GM12878 (cell line): ENCODE measurements around the gene CDH9. TPM values are rescaled to one million over a fixed set of nuclear protein-coding genes. Genes with fewer than 3 reads are reported as not detected.

ENCODE experiments used
- ATAC-seq: fragments of 200-7000 bp; cut with Tn5 transposase; 3 replicates; pipeline ENCODE4 v1.9.1; 2020; ENCODE audit warnings: mild to moderate bottlenecking, moderate library complexity
- BruUV-seq: library from RNA; stranded (reverse); fragments of 400-500 nt; replicated peaks from 2 replicates; lab custom pipeline; 2021; lab: Mats Ljungman, UMichigan
- CTCF ChIA-PET: fragments of 300-600 bp; sonication (Branson Sonifier 250); formaldehyde crosslinking; extraction: SDS; loops from one replicate; lab custom pipeline; 2021; ENCODE audit warnings: inconsistent platforms; lab: Yijun Ruan, JAX
- POLR2A ChIA-PET: fragments of 350-600 bp; formaldehyde crosslinking; extraction: SDS; loops from one replicate; lab custom pipeline; 2021; ENCODE audit warnings: inconsistent platforms; lab: Charles Lee
- RAD21 ChIA-PET: fragments of 300-600 bp; sonication (Branson Sonifier 250); formaldehyde crosslinking; loops from one replicate; lab custom pipeline; 2023; ENCODE audit warnings: antibody characterized with exemption; ENCODE audit not compliant: unreplicated experiment; lab: Charles Lee
- SMC1A ChIA-PET: fragments of 300-600 bp; sonication (Branson Sonifier 250); formaldehyde crosslinking; loops from one replicate; lab custom pipeline; 2023; ENCODE audit not compliant: unreplicated experiment, uncharacterized antibody; lab: Charles Lee
- DNase-seq: peaks from one replicate; pipeline ENCODE4 v3.0.0-alpha.2; 2011; ENCODE audit warnings: low read depth, low spot score
- FAIRE-seq: peaks from 3 replicates; lab custom pipeline; 2011; peaks lifted over from hg19 to GRCh38; lab: Jason Lieb, UNC
- H2AFZ ChIP-seq: 2 replicates; pipeline ENCODE4 v1.6.0; 2011; ENCODE audit warnings: low read depth, low read length, control low read depth; ENCODE audit not compliant: control insufficient read depth
- H3K27ac ChIP-seq: 2 replicates; pipeline ENCODE4 v1.5.1; 2011; ENCODE audit warnings: control low read depth; ENCODE audit not compliant: control insufficient read depth, insufficient read depth
- H3K27me3 ChIP-seq, 2 experiments: replicated peaks in 1 of 2; 2 replicates each; pipeline versions ENCODE4 v1.6.0 to v1.6.1; 2011; ENCODE audit warnings: low read length in 1 of 2; ENCODE audit not compliant: control insufficient read depth in 2 of 2, insufficient read depth in 2 of 2
- H3K36me3 ChIP-seq, 2 experiments: 2 replicates each; pipeline ENCODE4 v1.5.1; 2011; ENCODE audit warnings: low read length in 1 of 2; ENCODE audit not compliant: control insufficient read depth in 2 of 2, insufficient read depth in 2 of 2
- H3K4me1 ChIP-seq: 2 replicates; pipeline ENCODE4 v1.6.1; 2011; ENCODE audit warnings: mild to moderate bottlenecking, low read length, moderate library complexity, mixed read lengths; ENCODE audit not compliant: control insufficient read depth, insufficient read depth
- H3K4me2 ChIP-seq: 2 replicates; pipeline ENCODE4 v1.6.0; 2011; ENCODE audit warnings: control low read depth; ENCODE audit not compliant: control insufficient read depth, insufficient read depth
- H3K4me3 ChIP-seq: fragments of 200-600 bp; sonication (generic); 2 replicates; pipeline ENCODE4 v1.5.1; 2016
- H3K79me2 ChIP-seq: 2 replicates; pipeline ENCODE4 v1.6.0; 2011; ENCODE audit warnings: low read length; ENCODE audit not compliant: control insufficient read depth, insufficient read depth
- H3K9ac ChIP-seq: 2 replicates; pipeline ENCODE4 v1.8.0; 2011; ENCODE audit warnings: low read length, control low read depth, mixed read lengths; ENCODE audit not compliant: control insufficient read depth, insufficient read depth
- H3K9me3 ChIP-seq: replicated peaks from 3 replicates; pipeline ENCODE4 v1.5.1; 2011; ENCODE audit warnings: mild to moderate bottlenecking, low read length; ENCODE audit not compliant: control insufficient read depth, insufficient read depth
- H4K20me1 ChIP-seq: 2 replicates; pipeline ENCODE4 v1.6.0; 2011; ENCODE audit not compliant: control insufficient read depth, insufficient read depth
- ATF3 ChIP-seq: IDR thresholded peaks from 2 replicates; pipeline ENCODE4 v1.6.1; 2011; ENCODE audit warnings: low read depth, mild to moderate bottlenecking, low read length, moderate library complexity, borderline replicate concordance; ENCODE audit errors: extremely low read depth
- BCL11A ChIP-seq: IDR thresholded peaks from 2 replicates; pipeline ENCODE4 v1.6.1; 2011; ENCODE audit warnings: low read depth, low read length
- BRCA1 ChIP-seq: IDR thresholded peaks from 2 replicates; pipeline ENCODE4 v1.6.1; 2011; ENCODE audit warnings: low read depth, low read length, improper control_type of control experiment
- CHD2 ChIP-seq: IDR thresholded peaks from 2 replicates; pipeline ENCODE4 v1.6.1; 2011; ENCODE audit warnings: low read depth, low read length, improper control_type of control experiment, borderline replicate concordance
- E2F4 ChIP-seq: IDR thresholded peaks from 2 replicates; pipeline ENCODE4 v1.6.1; 2012; ENCODE audit warnings: low read depth, low read length, improper control_type of control experiment
- GATAD2B ChIP-seq: fragments of 450-650 bp; conservative IDR thresholded peaks from 2 replicates; pipeline ENCODE4 v1.6.1; 2017; ENCODE audit warnings: low read depth, mild to moderate bottlenecking, moderate library complexity
- KLF5 ChIP-seq: fragments of 450-650 bp; IDR thresholded peaks from 2 replicates; pipeline ENCODE4 v1.6.1; 2014; ENCODE audit warnings: mild to moderate bottlenecking; ENCODE audit not compliant: partially characterized antibody
- LARP7 ChIP-seq: fragments of 450-650 bp; IDR thresholded peaks from 2 replicates; pipeline ENCODE4 v1.6.1; 2017; ENCODE audit warnings: mild to moderate bottlenecking
- NBN ChIP-seq: fragments of 450-650 bp; IDR thresholded peaks from 2 replicates; pipeline ENCODE4 v1.6.1; 2016
- NR2C2 ChIP-seq: IDR thresholded peaks from 2 replicates; pipeline ENCODE4 v1.6.1; 2011; ENCODE audit warnings: borderline replicate concordance, low read depth; ENCODE audit not compliant: control insufficient read depth, insufficient read length
- NR2F1 ChIP-seq: fragments of 450-650 bp; conservative IDR thresholded peaks from 2 replicates; pipeline ENCODE4 v1.6.1; 2017; ENCODE audit warnings: mild to moderate bottlenecking
- POLR2A ChIP-seq: IDR thresholded peaks from 2 replicates; pipeline ENCODE4 v1.6.1; 2011; ENCODE audit warnings: low read depth, mild to moderate bottlenecking, low read length
- RELB ChIP-seq: fragments of 450-650 bp; IDR thresholded peaks from 2 replicates; pipeline ENCODE4 v1.6.1; 2017; ENCODE audit warnings: low read depth, mild to moderate bottlenecking, moderate library complexity
- SUPT20H ChIP-seq: IDR thresholded peaks from 2 replicates; pipeline ENCODE4 v1.6.1; 2011; ENCODE audit warnings: low read depth, mild to moderate bottlenecking, low read length, moderate library complexity, borderline replicate concordance; ENCODE audit not compliant: control insufficient read depth
- TCF7 ChIP-seq: IDR thresholded peaks from 2 replicates; pipeline ENCODE4 v1.6.1; 2014; ENCODE audit warnings: antibody characterized with exemption, borderline replicate concordance
- ZNF384 ChIP-seq: IDR thresholded peaks from 2 replicates; pipeline ENCODE4 v1.6.1; 2012; ENCODE audit warnings: low read depth, mild to moderate bottlenecking, low read length, improper control_type of control experiment, borderline replicate concordance
- in situ Hi-C: fragments of 300-500 bp; cut with MboI; formaldehyde crosslinking; loops from 9 replicates; pipeline ENCODE4 v1.14.3; 2018; ENCODE audit warnings: mixed read lengths
- intact Hi-C: fragments of 100-400 bp; cut with micrococcal nuclease; formaldehyde crosslinking; loops from one replicate; pipeline ENCODE4 v1.14.2; 2022; ENCODE audit not compliant: unreplicated experiment
- polyA plus RNA-seq, 11 experiments: library from polyadenylated mRNA; depleted of rRNA in 4 of 11; unstranded in 6 of 11; stranded (reverse) in 5 of 11; fragments of >200 nt; fragmentation: Nextera tagmentation in 4 of 11; fragmentation: Illumina TruSeq in 1 of 11; extraction: Ambion mirVana in 4 of 11; extraction: Trizol in 1 of 11; gene quantifications; 1 replicate in 1 of 11; 2 replicates in 10 of 11; pipeline versions ENCODE4 v1.2.1 to v1.2.3, GENCODE V29; 2011 to 2016; ENCODE audit warnings: inconsistent platforms in 2 of 11, missing spikeins in 2 of 11, low read depth in 1 of 11
- total RNA-seq, 4 experiments: library from RNA; depleted of rRNA in 3 of 4; stranded (reverse); fragments of >200 nt in 3 of 4; fragmentation: Illumina TruSeq in 1 of 4; extraction: Trizol in 1 of 4; gene quantifications; 2 replicates each; pipeline versions ENCODE4 v1.2.1 to v1.2.3, GENCODE V29; 2013 to 2021
- TF ChIP-seq, protein P1 (sequence below): IDR thresholded peaks from 2 replicates; pipeline ENCODE4 v1.6.1; 2011; ENCODE audit warnings: borderline replicate concordance, low read depth, mild to moderate bottlenecking, moderate library complexity, mixed read lengths, low read length; ENCODE audit not compliant: insufficient read depth; ENCODE audit errors: extremely low read length
- TF ChIP-seq, protein P2 (sequence below): fragments of 450-650 bp; IDR thresholded peaks from 2 replicates; pipeline ENCODE4 v1.6.1; 2017; ENCODE audit warnings: mild to moderate bottlenecking, low read depth, inconsistent platforms; ENCODE audit not compliant: poor library complexity, severe bottlenecking

Gene CDH9
- total and polyA plus RNA-seq, 10 of the 15 experiments (the other 5 are each of a cell fraction or from before 2014, with no cell fraction given): not detected

DNA sequence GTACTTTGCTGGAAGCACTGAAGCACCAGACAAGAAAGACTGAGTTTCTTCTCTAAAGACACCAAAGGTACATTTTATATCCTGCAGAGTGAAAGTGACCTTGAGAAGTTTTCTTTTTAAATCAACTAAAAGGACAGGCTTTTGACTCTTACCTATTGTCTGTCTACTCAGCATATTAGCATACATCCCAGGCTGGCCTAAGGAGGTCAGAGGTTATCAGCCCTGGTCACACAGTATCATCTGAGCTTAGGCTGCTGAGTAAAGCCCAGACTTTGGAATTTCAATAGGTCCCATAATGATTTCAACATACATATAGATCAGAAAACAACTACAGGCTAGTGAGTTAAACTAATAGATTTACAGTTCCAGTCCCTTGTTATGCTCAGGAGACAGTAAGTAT lies 10.1 kb upstream of the CDH9 start:
- Histone ChIP-seq H3K27me3 (no peaks in the 10 kb centered on the region), H3K4me2 (no peak overlapping the region), H3K9ac (no peak overlapping the region), H3K4me1 (no peaks in the 10 kb centered on the region), H2AFZ (no peak overlapping the region), H3K36me3 (no peaks in the 10 kb centered on the region), H4K20me1 (no peaks in the 10 kb centered on the region), H3K79me2 (no peaks in the 10 kb centered on the region), H3K9me3 (no peaks in the 10 kb centered on the region), H3K4me3 (no peak overlapping the region), H3K27ac (no peak overlapping the region)
- RAD21 ChIA-PET: no interaction called here
- CTCF ChIA-PET: no interaction called here
- in situ Hi-C loops (no loop called here), intact Hi-C loops (no loop called here)
- POLR2A ChIA-PET: no interaction called here
- DNase-seq (no peak), ATAC-seq (no peak), FAIRE-seq (no peak)
- no TSS peak for BruUV-seq
- TF ChIP-seq NR2C2 (no peak), ATF3 (no peak), LARP7 (no peak), KLF5 (no peak), E2F4 (no peak), POLR2A (no peak), NR2F1 (no peak), BCL11A (no peak), NBN (no peak), CHD2 (no peak), GATAD2B (no peak), SUPT20H (no peak), ZNF384 (no peak), BRCA1 (no peak), RELB (no peak), TCF7 (no peak)
- TF ChIP-seq, protein P1, sequence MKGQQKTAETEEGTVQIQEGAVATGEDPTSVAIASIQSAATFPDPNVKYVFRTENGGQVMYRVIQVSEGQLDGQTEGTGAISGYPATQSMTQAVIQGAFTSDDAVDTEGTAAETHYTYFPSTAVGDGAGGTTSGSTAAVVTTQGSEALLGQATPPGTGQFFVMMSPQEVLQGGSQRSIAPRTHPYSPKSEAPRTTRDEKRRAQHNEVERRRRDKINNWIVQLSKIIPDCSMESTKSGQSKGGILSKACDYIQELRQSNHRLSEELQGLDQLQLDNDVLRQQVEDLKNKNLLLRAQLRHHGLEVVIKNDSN: no peak
- TF ChIP-seq, protein P2, sequence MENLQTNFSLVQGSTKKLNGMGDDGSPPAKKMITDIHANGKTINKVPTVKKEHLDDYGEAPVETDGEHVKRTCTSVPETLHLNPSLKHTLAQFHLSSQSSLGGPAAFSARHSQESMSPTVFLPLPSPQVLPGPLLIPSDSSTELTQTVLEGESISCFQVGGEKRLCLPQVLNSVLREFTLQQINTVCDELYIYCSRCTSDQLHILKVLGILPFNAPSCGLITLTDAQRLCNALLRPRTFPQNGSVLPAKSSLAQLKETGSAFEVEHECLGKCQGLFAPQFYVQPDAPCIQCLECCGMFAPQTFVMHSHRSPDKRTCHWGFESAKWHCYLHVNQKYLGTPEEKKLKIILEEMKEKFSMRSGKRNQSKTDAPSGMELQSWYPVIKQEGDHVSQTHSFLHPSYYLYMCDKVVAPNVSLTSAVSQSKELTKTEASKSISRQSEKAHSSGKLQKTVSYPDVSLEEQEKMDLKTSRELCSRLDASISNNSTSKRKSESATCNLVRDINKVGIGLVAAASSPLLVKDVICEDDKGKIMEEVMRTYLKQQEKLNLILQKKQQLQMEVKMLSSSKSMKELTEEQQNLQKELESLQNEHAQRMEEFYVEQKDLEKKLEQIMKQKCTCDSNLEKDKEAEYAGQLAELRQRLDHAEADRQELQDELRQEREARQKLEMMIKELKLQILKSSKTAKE: no peak
- SMC1A ChIA-PET: no interaction called here
